NCI-H2107 treated with DMSO at 0.1 percent for 48 hours (cell line): ENCODE data around the gene BCR.

Source experiments
- DNase-seq: peaks from one replicate; lab custom pipeline; 2025; ENCODE audit not compliant: unreplicated experiment; lab: John Stamatoyannopoulos, UW

Gene BCR

DNA sequence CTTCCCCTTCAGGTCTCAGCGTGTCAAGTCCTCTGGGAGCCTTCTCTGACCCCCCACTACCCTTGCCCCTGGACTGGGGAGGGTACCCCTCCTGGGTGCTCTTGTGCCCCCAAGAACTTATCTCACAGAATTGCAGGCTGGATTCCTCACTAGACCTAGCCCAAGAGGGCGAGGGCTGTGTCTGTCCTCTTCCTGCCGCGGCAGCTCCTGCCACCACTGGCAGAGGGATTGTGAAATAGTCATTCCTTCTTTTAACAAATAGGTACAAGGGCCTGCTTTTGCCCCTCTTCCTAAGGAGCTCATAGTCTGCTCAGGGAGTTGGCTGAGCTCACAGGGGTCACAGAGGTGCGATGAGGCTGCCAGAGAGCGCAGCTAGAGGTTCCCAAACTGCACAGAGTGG, 29.5 kb upstream of the BCR start:
- no peak for DNase-seq

DNA sequence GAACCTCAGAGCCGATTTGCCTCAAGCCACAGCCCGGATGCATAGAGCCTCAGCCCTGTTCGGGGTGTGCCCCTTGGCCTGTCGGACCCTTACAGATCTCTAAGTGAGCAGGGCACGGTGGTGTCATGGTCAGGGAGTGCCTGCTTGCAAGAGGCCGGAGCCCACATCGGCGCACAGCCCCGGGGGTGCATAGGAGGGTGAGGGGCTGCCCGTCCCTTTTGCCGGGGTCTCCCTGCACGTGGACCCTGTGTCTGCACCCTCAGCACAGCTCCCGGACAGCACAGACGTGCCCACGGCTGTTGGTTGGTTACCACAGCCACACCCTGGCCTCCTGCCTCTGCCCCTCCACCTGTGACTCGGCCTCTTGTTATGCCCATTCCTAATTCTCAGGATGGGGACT, 28.5 kb upstream of the BCR start:
- no peak for DNase-seq

GRCh38 chr22:23152238-23153114, 27.8 kb upstream of the BCR start:
- DNase-seq: no peak

- DNase-seq: no peak
Measured at GRCh38 chr22:23153994-23154393, 26.3 kb upstream of the BCR start.

DNA sequence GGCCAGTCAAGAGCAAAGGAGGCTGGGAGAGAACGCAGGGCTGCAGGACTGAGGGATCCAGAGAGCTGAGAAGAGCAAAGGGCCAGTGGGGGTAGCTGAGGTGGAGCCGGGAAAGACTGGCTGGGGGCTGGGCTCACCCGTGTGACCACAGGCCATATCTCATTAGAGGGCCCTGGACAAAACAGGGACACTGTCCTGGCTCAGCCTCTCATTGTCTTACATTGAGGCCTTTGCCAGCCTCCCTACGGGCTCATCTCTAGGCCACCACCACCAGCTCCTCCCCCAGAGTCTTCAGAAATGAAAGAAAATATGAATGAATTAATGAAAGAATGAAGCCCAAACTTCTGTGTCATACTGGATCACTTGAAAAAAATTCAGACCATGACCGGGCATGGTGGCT, 25.8 kb upstream of the BCR start:
- DNase-seq: no peak

GRCh38 chr22:23155143-23155542, 25.2 kb upstream of the BCR start:
- DNase-seq: no peak

GRCh38 chr22:23155831-23156230, 24.5 kb upstream of the BCR start:
- DNase-seq: no peak

DNA sequence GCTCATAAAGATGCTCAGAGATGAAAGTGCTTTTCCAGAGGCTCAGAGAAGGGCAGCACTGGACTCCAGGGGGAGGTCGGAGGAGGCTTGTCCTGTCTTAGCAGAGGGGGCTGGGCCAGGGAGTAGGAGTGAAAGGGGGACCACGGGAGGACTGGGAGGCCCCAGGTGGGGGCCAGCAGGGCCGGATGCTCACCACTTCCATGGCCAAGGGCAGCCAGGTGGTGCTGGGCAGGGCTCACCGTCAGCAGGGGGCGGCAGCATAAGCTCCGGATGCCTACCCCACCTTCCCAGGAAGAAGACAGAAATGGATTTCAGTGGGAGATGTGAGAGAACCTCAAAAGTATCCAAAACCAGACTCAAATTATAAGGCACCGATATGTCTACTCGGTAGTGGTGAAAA, 24.0 kb upstream of the BCR start:
- no peak for DNase-seq

- no peak for DNase-seq
Measured at GRCh38 chr22:23157560-23158515, 22.5 kb upstream of the BCR start.

DNA sequence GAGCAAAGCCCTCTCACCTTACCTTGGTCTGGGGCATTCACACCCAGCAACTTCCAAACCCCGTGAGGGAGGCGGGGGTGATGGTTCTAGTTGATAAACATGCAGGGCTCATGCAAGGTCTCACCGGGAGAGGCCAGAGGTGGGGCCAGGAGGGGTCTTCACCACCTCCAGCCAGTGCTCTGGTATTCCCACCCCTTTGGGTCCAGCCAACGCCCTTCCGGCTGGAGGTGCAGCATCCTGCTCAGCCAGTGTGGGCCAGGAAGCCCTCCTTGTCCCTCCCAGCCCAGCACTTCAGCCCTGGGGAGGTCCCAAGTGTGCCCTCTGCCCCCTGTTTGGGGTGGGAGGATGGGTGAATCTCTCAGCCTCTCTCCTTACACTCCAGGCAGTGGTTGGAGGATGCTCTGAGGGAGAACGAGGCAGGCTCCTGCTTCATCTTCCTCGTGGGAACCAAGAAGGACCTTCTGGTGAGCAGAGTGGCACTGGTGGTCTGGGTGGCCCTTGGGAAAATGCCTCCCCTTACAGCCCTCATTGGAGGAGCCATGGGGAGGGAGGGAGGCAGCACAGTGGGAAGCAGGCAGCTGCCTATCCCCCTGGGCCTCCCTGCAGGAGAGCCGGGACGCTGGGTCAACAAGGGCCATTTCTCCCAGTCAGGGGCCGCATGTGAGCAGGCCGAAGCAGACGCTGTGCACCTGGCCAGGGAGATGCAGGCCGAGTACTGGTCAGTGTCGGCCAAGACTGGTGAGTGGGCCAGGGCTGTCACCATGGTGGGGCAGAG, 21.6 kb upstream of the BCR start:
- no peak for DNase-seq

GRCh38 chr22:23159291-23159630, 21.0 kb upstream of the BCR start:
- no peak for DNase-seq

DNA sequence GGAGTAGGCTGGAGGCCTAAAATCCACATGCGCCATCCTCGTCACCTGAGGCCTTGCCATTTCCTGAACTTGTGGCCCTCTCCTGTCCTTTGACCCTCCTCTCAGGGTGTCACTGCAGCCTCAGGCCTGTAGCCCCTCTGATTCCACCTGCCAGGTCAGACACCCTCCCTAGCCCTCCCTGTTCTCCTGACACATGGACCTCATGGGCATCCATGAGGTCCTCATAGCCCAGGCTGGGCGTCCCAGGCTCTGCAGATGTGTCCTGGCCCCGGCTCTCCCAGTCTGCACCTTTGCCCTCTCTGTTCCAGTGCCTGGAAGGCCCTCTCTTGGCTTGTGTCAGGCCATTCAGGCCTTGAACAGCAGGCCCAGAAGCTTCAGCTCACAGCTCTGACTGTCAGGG, 19.3 kb upstream of the BCR start:
- DNase-seq: no peak

DNA sequence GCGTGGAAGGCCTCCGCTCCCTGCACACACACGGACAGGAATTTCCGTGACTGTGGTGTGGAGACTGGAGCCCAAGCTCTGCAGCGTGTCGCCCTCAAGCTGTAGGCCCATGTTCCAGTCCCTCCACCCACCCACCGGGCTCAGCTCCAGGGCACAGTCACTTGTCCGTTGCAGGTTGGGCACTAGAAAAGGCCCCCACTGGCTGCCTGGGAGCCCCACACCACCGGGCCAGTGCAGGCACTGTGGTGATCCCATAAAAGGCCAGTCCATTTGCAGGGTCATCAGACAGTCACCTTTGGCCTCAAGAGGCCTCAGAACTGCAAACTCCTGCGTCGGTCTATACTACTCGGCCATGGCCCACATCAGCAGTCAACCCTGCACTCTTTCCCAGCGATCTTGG, 18.7 kb upstream of the BCR start:
- no peak for DNase-seq

DNA sequence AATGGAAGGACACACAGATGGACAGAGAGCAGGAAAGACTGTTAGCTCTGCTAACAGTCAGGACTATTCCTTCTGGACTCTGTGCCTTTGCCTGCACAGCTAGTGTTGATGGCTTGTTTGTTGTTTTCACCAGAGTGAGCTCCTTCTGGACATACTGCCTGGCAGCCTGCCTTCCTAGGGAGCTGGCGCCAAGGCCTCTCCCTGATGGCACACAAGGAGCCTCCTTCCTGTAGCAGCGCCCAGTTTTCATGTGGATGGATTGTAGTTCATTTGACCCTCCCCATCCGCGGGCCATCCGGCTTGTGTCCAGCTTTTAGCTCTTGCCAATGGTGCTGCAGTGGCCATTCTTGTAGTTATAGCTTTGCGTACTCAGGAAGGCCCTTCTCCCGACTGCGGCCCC, 16.6 kb upstream of the BCR start:
- no peak for DNase-seq

DNA sequence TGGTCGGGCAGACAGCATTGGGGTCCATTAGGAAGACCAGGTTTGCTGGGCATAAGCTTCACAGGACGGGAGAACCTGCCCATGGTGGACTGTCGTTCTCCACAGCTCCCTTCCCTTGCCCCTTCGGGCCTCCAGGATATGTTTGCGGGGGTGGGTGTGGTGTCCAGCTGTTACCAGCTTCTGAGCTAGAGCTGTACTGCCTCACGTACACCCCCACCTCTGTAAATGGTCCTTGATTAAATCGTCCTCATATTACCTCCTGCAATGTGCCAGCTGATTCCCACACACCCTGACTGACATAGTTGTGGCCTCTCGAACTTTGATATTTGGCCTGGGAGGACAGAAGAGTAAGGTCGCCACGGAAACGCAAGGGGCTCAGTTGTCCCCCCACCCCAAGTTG, 16.2 kb upstream of the BCR start:
- no peak for DNase-seq

DNA sequence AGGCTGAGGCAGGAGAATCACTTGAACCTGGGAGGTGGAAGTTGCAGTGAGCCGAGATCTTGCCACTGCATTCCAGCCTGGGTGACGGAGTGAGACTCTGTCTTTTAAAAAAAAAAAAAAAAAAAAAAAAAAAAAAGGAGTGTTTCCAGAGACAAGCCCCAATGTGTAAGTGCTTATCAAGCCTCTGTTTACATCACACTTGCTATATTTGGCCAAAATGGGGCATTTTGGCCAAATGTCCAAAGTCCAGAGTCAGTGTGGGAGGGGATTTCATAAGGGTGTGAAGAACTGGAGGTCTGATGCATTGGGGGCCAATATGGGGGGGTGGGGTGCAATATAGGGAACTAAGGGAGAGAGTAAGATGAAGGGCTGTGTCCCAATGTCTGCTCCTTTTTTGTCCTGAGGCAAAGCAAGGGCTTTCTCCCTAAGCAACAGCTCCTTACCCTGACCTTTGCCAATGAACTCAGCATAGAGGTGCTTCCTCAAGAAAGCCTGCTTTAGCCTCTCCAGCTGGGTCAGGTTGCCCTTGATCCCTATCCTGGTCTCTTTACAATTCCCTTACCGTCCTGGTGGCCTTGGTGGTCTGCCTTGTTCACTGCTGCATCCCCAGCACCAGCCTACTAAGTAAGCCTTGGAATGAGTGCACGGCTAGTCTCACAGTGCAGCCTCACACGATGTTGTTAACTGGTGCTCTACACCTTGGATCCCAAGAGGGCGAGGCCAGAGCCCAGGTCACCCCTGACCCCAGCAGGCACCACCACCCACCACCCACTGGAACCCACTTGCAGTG, 14.1 kb upstream of the BCR start:
- no peak for DNase-seq

DNA sequence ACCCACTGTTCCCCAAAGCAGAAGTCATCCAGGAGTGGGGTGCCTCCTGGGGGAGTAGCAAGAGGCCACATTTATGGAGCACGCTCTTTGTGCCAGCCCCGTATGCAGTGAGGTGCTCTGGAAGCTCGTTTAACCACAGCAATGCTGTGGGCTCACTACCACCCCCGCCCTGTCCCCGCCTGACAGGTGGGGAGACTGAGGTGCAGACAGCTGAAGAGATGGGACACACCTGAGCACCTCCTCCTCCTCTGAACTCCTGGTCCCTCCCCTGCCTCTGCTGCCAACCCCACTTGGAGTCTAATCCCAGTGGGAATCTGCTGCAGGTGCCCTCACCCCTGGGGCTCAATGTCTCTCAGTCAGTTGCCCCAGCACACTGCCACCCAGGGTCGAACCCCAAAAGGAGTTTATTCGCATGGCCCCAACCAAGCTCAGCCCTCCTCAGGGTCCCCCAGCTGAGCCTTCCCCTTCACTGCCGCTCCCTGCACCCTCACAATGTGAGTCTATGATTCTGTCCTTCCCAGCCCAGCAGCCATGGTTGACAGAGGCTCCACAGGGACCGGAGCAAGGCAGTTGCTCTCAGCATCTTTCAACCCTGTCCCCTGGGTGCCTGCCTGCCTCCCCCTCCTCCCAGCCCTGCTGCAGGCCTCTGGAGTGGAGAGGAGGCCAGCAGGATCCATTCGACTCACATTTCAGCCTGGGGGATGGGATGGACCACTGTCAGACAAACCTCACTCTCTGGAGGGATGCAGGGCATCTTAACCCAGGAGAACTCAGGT, 13.3 kb upstream of the BCR start:
- peak; percentile 66 for DNase-seq

GRCh38 chr22:23168391-23169042, 11.8 kb upstream of the BCR start:
- no peak for DNase-seq

- DNase-seq: no peak
Measured at GRCh38 chr22:23169043-23169406, 11.3 kb upstream of the BCR start.
